Measurements from ENCODE around the gene MSX1. TPM values are rescaled to one million over a fixed set of nuclear protein-coding genes. Genes with fewer than 3 reads are reported as not detected.

The MSX1 gene
- total and polyA plus RNA-seq, 2 of the 8 experiments (the other 6 are each of a cell fraction or from before 2014, with no cell fraction given): 0.47 TPM; not detected in 1

DNA sequence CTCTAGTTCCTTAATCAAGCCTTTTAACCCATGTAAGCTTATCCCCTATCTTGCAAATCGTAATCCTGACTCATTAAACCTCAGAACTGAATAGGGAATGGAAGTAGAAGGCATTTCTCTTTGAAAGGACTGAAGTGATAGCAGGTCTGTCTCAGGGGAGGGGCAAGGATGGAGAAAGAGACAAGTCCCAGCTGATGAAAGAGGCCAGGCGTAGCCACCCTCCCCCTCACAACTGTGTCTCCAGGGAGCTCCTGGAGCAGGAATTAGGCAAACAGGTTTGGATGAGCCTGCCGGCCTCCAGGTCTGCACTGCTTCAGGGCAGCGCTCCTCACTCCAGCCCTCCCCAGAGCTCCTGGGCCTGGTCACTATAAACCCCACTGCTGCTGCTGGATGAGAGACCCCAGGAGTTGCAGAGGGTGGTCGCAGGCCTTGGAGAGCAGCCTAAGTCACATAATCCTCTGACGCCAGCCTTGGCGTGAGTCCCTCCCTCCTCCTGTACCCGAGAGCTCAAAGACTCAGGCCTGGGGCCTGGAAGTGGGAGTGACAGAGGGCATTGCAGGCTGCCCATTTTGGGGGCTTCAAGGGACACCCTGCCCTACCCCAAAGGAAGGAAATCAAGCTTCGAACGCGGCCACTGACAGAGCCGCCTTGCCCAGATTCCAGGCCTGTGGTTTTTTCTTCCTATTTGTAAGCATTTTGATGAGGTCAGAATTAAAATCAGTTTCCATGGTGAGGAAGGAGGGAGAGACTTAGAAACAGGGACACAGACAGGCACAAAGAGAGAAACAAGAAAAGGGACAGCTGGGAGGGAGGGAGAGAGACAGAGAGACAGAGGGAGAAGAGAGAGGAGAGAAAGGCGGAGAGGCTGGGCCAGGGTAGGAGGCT, 21.2 kb upstream of the MSX1 start (continued):
- TF ChIP-seq HDAC2 (IDR thresholded peaks at IDR 0.05; ENCODE audit: borderline replicate concordance in 1 of 2, low read depth in 2 of 2, low read length in 2 of 2): no peak
- TF ChIP-seq TAF1 (IDR thresholded peaks at IDR 0.05; ENCODE audit: low read depth, low read length): no peak
- no peak for TF ChIP-seq TEAD4 (IDR thresholded peaks at IDR 0.05; ENCODE audit: low read depth, low read length)
- TF ChIP-seq HDAC6 (IDR thresholded peaks at IDR 0.05; ENCODE audit: low read depth, low read length): no peak
- no peak for TF ChIP-seq SP4 (IDR thresholded peaks at IDR 0.05; ENCODE audit: low read length)
- no peak for TF ChIP-seq CHD2 (IDR thresholded peaks at IDR 0.05; ENCODE audit: low read length)
- TF ChIP-seq SAP30 (IDR thresholded peaks at IDR 0.05; ENCODE audit: insufficient read depth, insufficient replicate concordance, low read length): no peak
- no peak for TF ChIP-seq POLR2A (IDR thresholded peaks at IDR 0.05; ENCODE audit: control extremely low read depth in 1 of 2, low read depth in 2 of 2, low read length in 2 of 2)
- no peak for TF ChIP-seq EZH2 (IDR thresholded peaks at IDR 0.05; ENCODE audit: low read depth, low read length, severe bottlenecking)
